ENCODE data around the gene MKS1.

GRCh38 chr17:58158181-58158580, 60.9 kb downstream of the MKS1 start:
- no peak for TF ChIP-seq POLR2A (IDR thresholded peaks at IDR 0.05; ENCODE audit: borderline replicate concordance, extremely low read depth, insufficient read depth, insufficient read length)
- no peak for TF ChIP-seq CTCF (IDR thresholded peaks at IDR 0.05 in 2 of 3, conservative IDR thresholded peaks at IDR 0.05 in 1 of 3; ENCODE audit: borderline replicate concordance in 1 of 3, insufficient read depth in 1 of 3, low read depth in 2 of 3, low read length in 2 of 3)
- no peak for TF ChIP-seq ZBTB33 (IDR thresholded peaks at IDR 0.05; ENCODE audit: extremely low read depth, insufficient replicate concordance, low read length)

Measured in HCT116 (cell line).